ACC112 (cell line): ENCODE data around the gene CACNA1E.

Experiments
- H2AFZ ChIP-seq: fragments of 200-600 bp; sonication (generic); one replicate; pipeline ENCODE4 v1.6.0; 2017; ENCODE audit warnings: antibody characterized with exemption, low read length; ENCODE audit not compliant: unreplicated experiment
- H3K27ac ChIP-seq: fragments of 200-600 bp; sonication (generic); 2 replicates; pipeline ENCODE4 v1.5.1; 2014; ENCODE audit warnings: low read depth, mild to moderate bottlenecking, antibody characterized with exemption, low read length, moderate library complexity
- H3K27me3 ChIP-seq: fragments of 200-600 bp; sonication (generic); 2 replicates; pipeline ENCODE4 v1.6.1; 2014; ENCODE audit warnings: mild to moderate bottlenecking, antibody characterized with exemption, low read length, moderate library complexity, mixed read lengths; ENCODE audit not compliant: insufficient read depth
- H3K36me3 ChIP-seq: fragments of 200-600 bp; sonication (generic); 2 replicates; pipeline ENCODE4 v1.6.1; 2016; ENCODE audit warnings: mild to moderate bottlenecking, antibody characterized with exemption, low read length, moderate library complexity, mixed read lengths; ENCODE audit not compliant: insufficient read depth
- H3K4me1 ChIP-seq: fragments of 200-600 bp; sonication (generic); one replicate; pipeline ENCODE4 v1.6.1; 2016; ENCODE audit warnings: low read length, mixed read lengths; ENCODE audit not compliant: insufficient read depth, unreplicated experiment, control insufficient read depth
- H3K4me3 ChIP-seq: fragments of 200-600 bp; sonication (generic); 2 replicates; pipeline ENCODE4 v1.5.1; 2014; ENCODE audit warnings: mild to moderate bottlenecking, low read depth, low read length
- H3K79me2 ChIP-seq: fragments of 200-600 bp; sonication (generic); one replicate; pipeline ENCODE4 v1.6.0; 2016; ENCODE audit warnings: low read length; ENCODE audit not compliant: control insufficient read depth, unreplicated experiment, insufficient read depth

CACNA1E gene

DNA sequence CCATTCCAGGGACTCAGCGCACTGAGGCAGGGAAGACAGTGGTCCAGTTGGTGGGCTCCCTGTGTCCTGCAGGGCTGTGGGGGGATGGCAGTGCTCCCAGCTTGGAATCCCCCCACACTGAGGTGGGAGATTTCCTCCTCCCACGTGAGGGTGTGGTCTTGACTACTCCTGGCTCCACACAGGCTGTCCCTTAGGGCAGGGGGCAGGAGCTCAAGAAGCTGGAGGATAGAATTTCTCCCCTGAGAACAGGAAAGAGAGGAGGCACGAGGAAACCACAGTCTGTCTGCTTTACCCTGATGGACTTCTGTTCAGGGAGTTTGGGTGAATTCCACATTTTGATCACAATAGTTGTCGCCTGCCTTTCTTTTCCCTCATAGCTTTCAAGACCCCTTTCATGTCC, 62.1 kb downstream of the CACNA1E start:
- no peaks in the 10 kb centered on the region for H3K4me1 ChIP-seq
- H3K27ac ChIP-seq, result no peak overlapping the region
- H3K36me3 ChIP-seq, result no peaks in the 10 kb centered on the region
- no peaks in the 10 kb centered on the region for H3K27me3 ChIP-seq
- H3K79me2 ChIP-seq, result no peaks in the 10 kb centered on the region
- no peak overlapping the region for H2AFZ ChIP-seq
- H3K4me3 ChIP-seq, result no peak overlapping the region

- Histone ChIP-seq H3K79me2 (no peaks in the 10 kb centered on the region), H3K36me3 (no peaks in the 10 kb centered on the region), H3K4me3 (no peak overlapping the region), H2AFZ (no peak overlapping the region), H3K27me3 (no peaks in the 10 kb centered on the region), H3K4me1 (no peaks in the 10 kb centered on the region), H3K27ac (no peak overlapping the region)
Measured at GRCh38 chr1:181548497-181548896, 65.2 kb downstream of the CACNA1E start.

- Histone ChIP-seq H3K27ac (no peak overlapping the region), H3K4me1 (no peaks in the 10 kb centered on the region), H3K36me3 (no peaks in the 10 kb centered on the region), H3K79me2 (no peaks in the 10 kb centered on the region), H3K4me3 (no peak overlapping the region), H2AFZ (no peak overlapping the region), H3K27me3 (no peaks in the 10 kb centered on the region)
Measured at GRCh38 chr1:181551249-181551648, 67.9 kb downstream of the CACNA1E start.

DNA sequence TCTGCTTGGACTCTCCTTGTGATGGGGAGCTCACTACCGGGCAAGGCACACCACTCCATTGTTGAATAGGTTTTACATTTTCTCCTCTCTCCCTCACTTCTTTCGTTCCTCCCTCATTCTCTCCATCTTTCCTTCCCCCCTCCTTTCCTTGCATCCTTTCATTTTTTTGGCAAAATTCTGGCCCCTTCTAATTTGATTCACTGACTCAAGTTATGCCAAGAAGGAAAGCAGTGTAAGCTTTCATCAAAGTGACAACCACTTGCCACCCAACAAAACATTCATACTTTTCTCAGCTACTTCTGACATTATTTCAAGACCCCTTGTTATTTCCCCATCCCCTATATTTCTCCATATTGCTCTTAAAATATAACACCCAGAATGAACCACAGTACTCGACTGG, 68.4 kb downstream of the CACNA1E start:
- H3K4me3 ChIP-seq, result no peak overlapping the region
- H3K27ac ChIP-seq, result no peak overlapping the region
- no peaks in the 10 kb centered on the region for H3K4me1 ChIP-seq
- no peak overlapping the region for H2AFZ ChIP-seq
- no peaks in the 10 kb centered on the region for H3K27me3 ChIP-seq
- H3K79me2 ChIP-seq, result no peaks in the 10 kb centered on the region
- H3K36me3 ChIP-seq, result no peaks in the 10 kb centered on the region

- no peaks in the 10 kb centered on the region for H3K36me3 ChIP-seq
- no peaks in the 10 kb centered on the region for H3K27me3 ChIP-seq
- H3K79me2 ChIP-seq, result no peaks in the 10 kb centered on the region
- no peaks in the 10 kb centered on the region for H3K4me1 ChIP-seq
- no peak overlapping the region for H2AFZ ChIP-seq
- no peak overlapping the region for H3K27ac ChIP-seq
- no peak overlapping the region for H3K4me3 ChIP-seq
Measured at GRCh38 chr1:181554465-181554864, 71.1 kb downstream of the CACNA1E start.

DNA sequence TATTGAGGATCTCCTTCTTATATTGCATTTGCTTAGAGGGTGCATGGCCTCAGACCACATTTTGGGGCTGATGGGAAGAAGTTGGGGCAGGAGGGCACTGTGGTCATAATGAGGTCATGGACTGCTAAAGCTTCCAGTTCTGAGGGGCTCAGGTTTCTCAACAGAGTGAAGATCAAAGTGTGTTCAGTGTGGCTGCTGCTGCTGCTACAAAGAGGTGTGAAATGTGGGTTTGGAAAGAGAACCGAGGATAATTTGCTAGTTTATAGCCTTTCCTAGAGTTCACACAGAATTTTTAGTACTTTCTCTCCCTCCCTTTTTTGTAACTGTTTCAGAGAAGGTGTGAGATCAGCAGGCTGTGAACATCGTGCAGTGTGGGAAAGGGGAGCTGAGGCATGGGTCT, 73.3 kb downstream of the CACNA1E start:
- H3K4me3 ChIP-seq, result no peak overlapping the region
- no peak overlapping the region for H2AFZ ChIP-seq
- no peaks in the 10 kb centered on the region for H3K36me3 ChIP-seq
- H3K27me3 ChIP-seq, result no peaks in the 10 kb centered on the region
- no peaks in the 10 kb centered on the region for H3K4me1 ChIP-seq
- H3K27ac ChIP-seq, result no peak overlapping the region
- no peaks in the 10 kb centered on the region for H3K79me2 ChIP-seq

GRCh38 chr1:181557313-181557712, 74.0 kb downstream of the CACNA1E start:
- H3K27ac ChIP-seq, result no peak overlapping the region
- no peaks in the 10 kb centered on the region for H3K36me3 ChIP-seq
- no peaks in the 10 kb centered on the region for H3K79me2 ChIP-seq
- H2AFZ ChIP-seq, result no peak overlapping the region
- no peaks in the 10 kb centered on the region for H3K4me1 ChIP-seq
- H3K4me3 ChIP-seq, result no peak overlapping the region
- no peaks in the 10 kb centered on the region for H3K27me3 ChIP-seq

- Histone ChIP-seq H3K4me3 (no peak overlapping the region), H3K36me3 (no peaks in the 10 kb centered on the region), H3K27me3 (no peaks in the 10 kb centered on the region), H3K4me1 (no peaks in the 10 kb centered on the region), H2AFZ (no peak overlapping the region), H3K27ac (no peak overlapping the region), H3K79me2 (no peaks in the 10 kb centered on the region)
Measured at GRCh38 chr1:181558416-181558815, 75.1 kb downstream of the CACNA1E start.

- Histone ChIP-seq H2AFZ (no peak overlapping the region), H3K4me1 (no peaks in the 10 kb centered on the region), H3K27ac (no peak overlapping the region), H3K4me3 (no peak overlapping the region), H3K27me3 (no peaks in the 10 kb centered on the region), H3K36me3 (no peaks in the 10 kb centered on the region), H3K79me2 (no peaks in the 10 kb centered on the region)
Measured at GRCh38 chr1:181559142-181559541, 75.8 kb downstream of the CACNA1E start.

DNA sequence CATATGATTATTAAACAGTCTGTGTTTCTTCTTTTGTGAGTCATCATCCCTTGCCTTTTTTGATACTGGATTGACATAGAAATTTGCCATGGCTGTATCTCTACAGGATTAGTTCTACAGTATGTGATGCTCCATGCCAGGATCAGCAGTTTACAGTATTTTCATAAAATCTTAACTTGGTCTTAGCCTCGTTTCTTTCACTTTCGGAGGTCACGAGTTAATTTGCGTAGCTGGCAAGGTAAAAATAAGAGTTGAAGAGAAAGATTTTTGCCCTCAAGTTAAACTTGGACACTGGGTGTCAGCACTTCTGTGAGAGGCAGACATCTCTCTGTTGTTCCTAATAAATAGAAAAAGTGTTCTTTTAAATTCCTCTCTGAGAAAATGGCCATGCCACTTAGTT, 79.1 kb downstream of the CACNA1E start:
- H3K27me3 ChIP-seq, result no peaks in the 10 kb centered on the region
- H3K27ac ChIP-seq, result no peak overlapping the region
- H3K4me3 ChIP-seq, result no peak overlapping the region
- no peaks in the 10 kb centered on the region for H3K4me1 ChIP-seq
- H2AFZ ChIP-seq, result no peak overlapping the region
- H3K79me2 ChIP-seq, result no peaks in the 10 kb centered on the region
- no peaks in the 10 kb centered on the region for H3K36me3 ChIP-seq

GRCh38 chr1:181568736-181569135, 85.4 kb downstream of the CACNA1E start:
- H3K27me3 ChIP-seq, result no peaks in the 10 kb centered on the region
- no peak overlapping the region for H2AFZ ChIP-seq
- no peak overlapping the region for H3K4me3 ChIP-seq
- no peaks in the 10 kb centered on the region for H3K4me1 ChIP-seq
- no peak overlapping the region for H3K27ac ChIP-seq
- no peaks in the 10 kb centered on the region for H3K36me3 ChIP-seq
- H3K79me2 ChIP-seq, result no peaks in the 10 kb centered on the region

DNA sequence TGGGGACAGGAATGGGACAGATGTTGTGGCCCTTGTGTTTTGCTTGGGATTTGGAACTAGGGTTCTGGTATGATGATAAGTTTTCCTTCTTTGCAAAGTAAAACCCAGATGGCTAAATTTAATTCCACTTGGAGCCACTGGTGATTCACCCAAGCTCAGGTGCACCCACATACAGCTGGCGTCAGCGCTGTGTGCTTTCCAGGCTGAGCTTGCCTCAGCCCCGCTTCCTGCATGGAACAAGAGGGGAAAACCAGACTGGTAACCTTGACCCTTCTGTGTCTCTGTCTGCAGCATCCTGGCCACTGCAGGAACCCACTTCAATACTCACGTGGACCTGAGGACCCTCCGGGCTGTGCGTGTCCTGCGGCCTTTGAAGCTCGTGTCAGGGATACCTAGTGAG, 94.2 kb downstream of the CACNA1E start:
- no peak overlapping the region for H3K4me3 ChIP-seq
- no peak overlapping the region for H2AFZ ChIP-seq
- no peak overlapping the region for H3K27ac ChIP-seq

More for the DNA sequence above, 94.2 kb downstream of the CACNA1E start:
- Histone ChIP-seq H3K4me1 (no peaks in the 10 kb centered on the region), H3K36me3 (no peaks in the 10 kb centered on the region), H3K27me3 (no peaks in the 10 kb centered on the region), H3K79me2 (no peaks in the 10 kb centered on the region)
